AG09309 (cell line): ENCODE data around the gene SCMH1.

Source experiments
- DNase-seq: peaks from one replicate; pipeline ENCODE4 v3.0.0-alpha.2; 2010; ENCODE audit warnings: low read depth
- H3K4me3 ChIP-seq: 2 replicates; pipeline ENCODE4 v1.5.1; 2011; ENCODE audit warnings: mild to moderate bottlenecking, low read depth, low read length, moderate library complexity; ENCODE audit not compliant: control insufficient read depth
- TF ChIP-seq, protein P1 (sequence below): IDR thresholded peaks from 2 replicates; pipeline ENCODE4 v1.5.1; 2011; ENCODE audit warnings: mild to moderate bottlenecking, low read depth, low read length, inconsistent platforms; ENCODE audit not compliant: insufficient read depth, control insufficient read depth; ENCODE audit errors: missing control alignments

The SCMH1 gene

GRCh38 chr1:41171266-41171874 is 70.7 kb downstream of the SCMH1 start:
- no peak for DNase-seq
- TF ChIP-seq, protein P1, sequence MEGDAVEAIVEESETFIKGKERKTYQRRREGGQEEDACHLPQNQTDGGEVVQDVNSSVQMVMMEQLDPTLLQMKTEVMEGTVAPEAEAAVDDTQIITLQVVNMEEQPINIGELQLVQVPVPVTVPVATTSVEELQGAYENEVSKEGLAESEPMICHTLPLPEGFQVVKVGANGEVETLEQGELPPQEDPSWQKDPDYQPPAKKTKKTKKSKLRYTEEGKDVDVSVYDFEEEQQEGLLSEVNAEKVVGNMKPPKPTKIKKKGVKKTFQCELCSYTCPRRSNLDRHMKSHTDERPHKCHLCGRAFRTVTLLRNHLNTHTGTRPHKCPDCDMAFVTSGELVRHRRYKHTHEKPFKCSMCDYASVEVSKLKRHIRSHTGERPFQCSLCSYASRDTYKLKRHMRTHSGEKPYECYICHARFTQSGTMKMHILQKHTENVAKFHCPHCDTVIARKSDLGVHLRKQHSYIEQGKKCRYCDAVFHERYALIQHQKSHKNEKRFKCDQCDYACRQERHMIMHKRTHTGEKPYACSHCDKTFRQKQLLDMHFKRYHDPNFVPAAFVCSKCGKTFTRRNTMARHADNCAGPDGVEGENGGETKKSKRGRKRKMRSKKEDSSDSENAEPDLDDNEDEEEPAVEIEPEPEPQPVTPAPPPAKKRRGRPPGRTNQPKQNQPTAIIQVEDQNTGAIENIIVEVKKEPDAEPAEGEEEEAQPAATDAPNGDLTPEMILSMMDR, result no peak
- no peak overlapping the region for H3K4me3 ChIP-seq

DNA sequence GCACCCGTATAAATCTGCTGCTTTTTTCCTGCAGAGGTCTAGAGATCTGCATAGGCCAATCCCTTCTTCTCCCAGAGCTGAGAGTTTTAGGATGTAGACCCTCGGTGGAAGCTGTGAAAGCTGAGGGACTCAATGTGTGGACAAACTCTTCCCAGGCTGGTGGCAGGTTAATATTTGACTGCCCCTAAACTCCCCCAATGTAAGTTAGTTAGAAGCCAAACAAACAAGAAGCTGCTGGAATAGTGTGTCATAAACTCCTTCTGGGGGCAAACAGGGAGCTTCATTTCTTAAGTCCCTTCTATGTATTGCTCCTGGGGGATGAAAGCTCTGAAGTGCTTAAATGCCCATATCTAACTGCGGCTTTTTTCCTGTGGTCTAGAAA is 72.3 kb downstream of the SCMH1 start:
- TF ChIP-seq, protein P1, result no peak
- no peak for DNase-seq
- H3K4me3 ChIP-seq, result no peak overlapping the region

DNA sequence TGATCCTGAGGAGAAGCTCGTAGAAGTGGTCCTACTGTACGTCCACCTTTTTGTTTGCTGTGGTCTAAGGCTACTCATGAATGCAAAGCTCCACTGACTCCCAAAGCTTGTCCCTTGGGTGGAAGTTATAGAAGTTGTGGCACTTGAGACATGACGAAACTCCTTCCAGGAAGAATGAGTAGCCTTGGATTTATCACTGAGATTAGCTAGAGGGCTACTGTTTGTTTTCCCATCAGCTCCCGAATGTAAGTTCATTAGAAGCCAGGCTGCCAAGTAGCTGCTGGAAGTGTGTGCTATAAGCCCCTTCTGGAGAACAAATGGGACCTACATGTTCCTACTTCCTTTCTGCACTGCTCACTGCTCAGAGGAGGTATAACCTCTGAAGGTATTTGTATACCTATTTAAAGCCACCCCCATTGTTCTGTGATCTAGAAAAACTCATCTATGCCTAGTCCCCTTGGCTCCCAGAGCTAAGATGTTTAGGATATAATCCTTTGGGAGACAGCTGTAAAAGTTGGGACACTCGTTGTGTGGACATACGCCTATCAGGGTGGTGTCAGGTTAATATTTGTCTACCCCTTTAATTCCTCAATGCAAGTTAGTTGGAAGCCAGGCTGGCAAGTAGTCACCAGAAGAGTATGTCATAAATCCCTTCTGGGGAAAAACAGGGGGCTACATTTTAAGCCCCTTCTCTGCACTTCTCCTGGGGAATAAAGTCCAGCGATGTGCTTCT is 72.9 kb downstream of the SCMH1 start:
- DNase-seq, result no peak
- TF ChIP-seq, protein P1, result no peak
- H3K4me3 ChIP-seq, result no peak overlapping the region

DNA sequence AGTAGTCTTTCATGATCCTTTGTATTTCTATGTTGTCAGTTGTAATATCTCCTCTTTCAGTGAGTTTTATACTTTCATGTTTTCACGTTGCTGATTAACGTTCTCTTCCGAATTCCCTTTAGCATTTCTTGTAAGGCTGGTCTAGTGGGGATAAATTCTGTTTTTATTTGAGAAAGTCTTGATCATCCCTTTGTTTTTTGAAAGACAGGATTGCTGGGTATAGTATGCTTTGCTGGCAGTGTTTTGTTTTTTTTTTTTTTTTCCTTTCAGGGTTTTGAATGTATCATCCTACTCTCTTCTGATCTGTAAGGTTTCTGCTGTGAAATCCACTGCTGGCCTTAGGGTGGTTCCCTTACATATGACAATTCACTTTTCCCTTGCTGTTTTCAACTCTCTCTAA is 74.4 kb downstream of the SCMH1 start:
- no peak overlapping the region for H3K4me3 ChIP-seq
- no peak for DNase-seq
- TF ChIP-seq, protein P1, result no peak

- H3K4me3 ChIP-seq, result no peak overlapping the region
Measured at GRCh38 chr1:41164727-41165126, 77.4 kb downstream of the SCMH1 start.

GRCh38 chr1:41162441-41162840 is 79.7 kb downstream of the SCMH1 start:
- TF ChIP-seq, protein P1, result no peak
- DNase-seq, result no peak
- H3K4me3 ChIP-seq, result no peak overlapping the region

More at GRCh38 chr1:41164727-41165126, 77.4 kb downstream of the SCMH1 start:
- TF ChIP-seq, protein P1, result no peak
- DNase-seq, result no peak
